ENCODE data around the gene PROX1.
A peak's percentile ranks its signal among the peaks of the same experiment; 100 is the strongest.

The PROX1 gene

GRCh38 chr1:213987927-213988506, at the start of gene PROX1:
Gene PROX1, plus strand, starts transcription at chr1:213987973. Its CDS starts 8,563 bp downstream, at chr1:213996536.
- peak; percentile 93 for DNase-seq (ENCODE audit: low spot score)

- no peak for DNase-seq (ENCODE audit: low spot score)
Observed at GRCh38 chr1:213938776-213939175, 49.0 kb upstream of the PROX1 start.

- no peak for DNase-seq (ENCODE audit: low spot score)
Observed at GRCh38 chr1:213939888-213940287, 47.9 kb upstream of the PROX1 start.

GRCh38 chr1:213940947-213941346, 46.8 kb upstream of the PROX1 start:
- DNase-seq (ENCODE audit: low spot score) = no peak

- DNase-seq (ENCODE audit: low spot score) = no peak
Observed at GRCh38 chr1:213942061-213942460, 45.7 kb upstream of the PROX1 start.

GRCh38 chr1:213947200-213947801, 40.5 kb upstream of the PROX1 start:
- no peak for DNase-seq (ENCODE audit: low spot score)

- DNase-seq (ENCODE audit: low spot score) = no peak
Observed at GRCh38 chr1:213951876-213952275, 35.9 kb upstream of the PROX1 start.

GRCh38 chr1:213953806-213954205, 34.0 kb upstream of the PROX1 start:
- DNase-seq (ENCODE audit: low spot score) = no peak

GRCh38 chr1:213956295-213956770, 31.4 kb upstream of the PROX1 start:
- no peak for DNase-seq (ENCODE audit: low spot score)

- no peak for DNase-seq (ENCODE audit: low spot score)
Observed at GRCh38 chr1:213958346-213958745, 29.4 kb upstream of the PROX1 start.

- no peak for DNase-seq (ENCODE audit: low spot score)
Observed at GRCh38 chr1:213960963-213961362, 26.8 kb upstream of the PROX1 start.

GRCh38 chr1:213962508-213962907, 25.3 kb upstream of the PROX1 start:
- no peak for DNase-seq (ENCODE audit: low spot score)

- DNase-seq (ENCODE audit: low spot score) = no peak
Observed at GRCh38 chr1:213966122-213966521, 21.7 kb upstream of the PROX1 start.

- DNase-seq (ENCODE audit: low spot score) = no peak
Observed at GRCh38 chr1:213968146-213968825, 19.5 kb upstream of the PROX1 start.

- DNase-seq (ENCODE audit: low spot score) = no peak
Observed at GRCh38 chr1:213969958-213970555, 17.7 kb upstream of the PROX1 start.

GRCh38 chr1:213972141-213972540, 15.6 kb upstream of the PROX1 start:
- no peak for DNase-seq (ENCODE audit: low spot score)

GRCh38 chr1:213973129-213973528, 14.6 kb upstream of the PROX1 start:
- no peak for DNase-seq (ENCODE audit: low spot score)

- no peak for DNase-seq (ENCODE audit: low spot score)
Observed at GRCh38 chr1:213976665-213977485, 10.9 kb upstream of the PROX1 start.

GRCh38 chr1:213977486-213977842, 10.3 kb upstream of the PROX1 start:
- DNase-seq (ENCODE audit: low spot score) = no peak

- DNase-seq (ENCODE audit: low spot score) = no peak
Observed at GRCh38 chr1:213977909-213978308, 9.9 kb upstream of the PROX1 start.

- DNase-seq (ENCODE audit: low spot score) = no peak
Observed at GRCh38 chr1:213979751-213980586, 7.8 kb upstream of the PROX1 start.
